DND-41 (cell line): ENCODE results near the gene PEMT.

Source experiments
- ATAC-seq: fragments of 200-7000 bp; cut with Tn5 transposase; 3 replicates; pipeline ENCODE4 v1.9.1; 2021; ENCODE audit warnings: low read depth; ENCODE audit not compliant: insufficient read depth
- DNase-seq: peaks from one replicate; pipeline ENCODE4 v3.0.0-alpha.2; 2020
- H2AFZ ChIP-seq: 2 replicates; pipeline ENCODE4 v1.6.0; 2012; ENCODE audit warnings: low read depth, low read length
- H3K27ac ChIP-seq: 2 replicates; pipeline ENCODE4 v1.5.1; 2012; ENCODE audit warnings: low read length, inconsistent platforms
- H3K27me3 ChIP-seq: fragments of 200-600 bp; sonication (generic); 2 replicates; pipeline ENCODE4 v1.6.0; 2012; ENCODE audit warnings: low read length, mild to moderate bottlenecking, inconsistent platforms; ENCODE audit not compliant: insufficient read depth, poor library complexity
- H3K36me3 ChIP-seq: 2 replicates; pipeline ENCODE4 v1.5.1; 2012; ENCODE audit warnings: low read length, inconsistent platforms; ENCODE audit not compliant: insufficient read depth
- H3K4me1 ChIP-seq: 2 replicates; pipeline ENCODE4 v1.5.1; 2012; ENCODE audit warnings: mild to moderate bottlenecking, low read length; ENCODE audit not compliant: insufficient read depth
- H3K4me2 ChIP-seq: 2 replicates; pipeline ENCODE4 v1.6.0; 2012; ENCODE audit warnings: mild to moderate bottlenecking, moderate library complexity, low read length, inconsistent platforms; ENCODE audit not compliant: insufficient read depth
- H3K4me3 ChIP-seq, 2 experiments: fragments of 200-600 bp in 1 of 2; shearing (Covaris generic) in 1 of 2; 2 replicates each; pipeline ENCODE4 v1.5.1; 2012 to 2016; ENCODE audit warnings: inconsistent platforms in 2 of 2, low read length in 2 of 2, mild to moderate bottlenecking in 2 of 2, low read depth in 1 of 2, moderate library complexity in 1 of 2
- H3K79me2 ChIP-seq: 2 replicates; pipeline ENCODE4 v1.6.0; 2012; ENCODE audit warnings: low read length, inconsistent platforms; ENCODE audit not compliant: insufficient read depth
- H3K9ac ChIP-seq: 2 replicates; pipeline ENCODE4 v1.6.0; 2012; ENCODE audit warnings: low read depth, mild to moderate bottlenecking, inconsistent platforms, low read length, moderate library complexity
- H3K9me3 ChIP-seq: 2 replicates; pipeline ENCODE4 v1.5.1; 2012; ENCODE audit warnings: low read length, moderate library complexity, mild to moderate bottlenecking, inconsistent platforms; ENCODE audit not compliant: insufficient read depth, severe bottlenecking
- H4K20me1 ChIP-seq: 2 replicates; pipeline ENCODE4 v1.6.0; 2012; ENCODE audit warnings: low read length; ENCODE audit not compliant: insufficient read depth
- CTCF ChIP-seq: IDR thresholded peaks from 2 replicates; pipeline ENCODE4 v1.5.1; 2012; ENCODE audit warnings: borderline replicate concordance, low read length, moderate library complexity, mild to moderate bottlenecking; ENCODE audit not compliant: poor library complexity, severe bottlenecking; ENCODE audit errors: extremely low read depth
- EZH2 ChIP-seq: IDR thresholded peaks from 3 replicates; pipeline ENCODE4 v1.6.1; 2012; ENCODE audit warnings: borderline replicate concordance, low read depth, mild to moderate bottlenecking, moderate library complexity, low read length, inconsistent platforms; ENCODE audit not compliant: severe bottlenecking

Gene PEMT

GRCh38 chr17:17623904-17624303 is 32.4 kb upstream of the PEMT start:
- ATAC-seq (no peak), DNase-seq (no peak)
- H3K9me3 ChIP-seq = no peaks in the 10 kb centered on the region

GRCh38 chr17:17621254-17621653 is 29.7 kb upstream of the PEMT start:
- Histone ChIP-seq H3K4me1 (no peaks in the 10 kb centered on the region), H3K4me2 (no peak overlapping the region), H3K9me3 (no peaks in the 10 kb centered on the region), H3K79me2 (no peaks in the 10 kb centered on the region), H4K20me1 (no peaks in the 10 kb centered on the region), H3K27ac (no peak overlapping the region), H3K9ac (no peak overlapping the region), H3K27me3 (no peaks in the 10 kb centered on the region), H2AFZ (no peak overlapping the region), H3K36me3 (no peaks in the 10 kb centered on the region), H3K4me3 (no peak overlapping the region)
- TF ChIP-seq CTCF = no peak
- no peak for TF ChIP-seq EZH2
- ATAC-seq (no peak), DNase-seq (no peak)

More at GRCh38 chr17:17623904-17624303, 32.4 kb upstream of the PEMT start:
- peaks cover 5% of the 10 kb centered on the region for H3K4me1 ChIP-seq
- H3K9ac ChIP-seq = no peak overlapping the region
- H3K4me2 ChIP-seq = no peak overlapping the region
- H4K20me1 ChIP-seq = no peaks in the 10 kb centered on the region
- H2AFZ ChIP-seq = no peak overlapping the region
- no peaks in the 10 kb centered on the region for H3K27me3 ChIP-seq
- TF ChIP-seq CTCF = no peak
- TF ChIP-seq EZH2 = no peak
- H3K4me3 ChIP-seq = no peak overlapping the region
- no peak overlapping the region for H3K27ac ChIP-seq
- no peaks in the 10 kb centered on the region for H3K79me2 ChIP-seq
- no peaks in the 10 kb centered on the region for H3K36me3 ChIP-seq

- H3K4me2 ChIP-seq = no peak overlapping the region
- no peak overlapping the region for H3K4me3 ChIP-seq
- no peaks in the 10 kb centered on the region for H3K79me2 ChIP-seq
- no peak overlapping the region for H3K27ac ChIP-seq
- H3K36me3 ChIP-seq = no peaks in the 10 kb centered on the region
- H3K9me3 ChIP-seq = no peaks in the 10 kb centered on the region
- no peaks in the 10 kb centered on the region for H4K20me1 ChIP-seq
- H3K9ac ChIP-seq = no peak overlapping the region
- no peaks in the 10 kb centered on the region for H3K4me1 ChIP-seq
- ATAC-seq (peak; percentile 99), DNase-seq (peak; percentile 77)
- TF ChIP-seq CTCF = peak; percentile 85
- no peak for TF ChIP-seq EZH2
- H2AFZ ChIP-seq = peak overlapping the region; percentile 46
- H3K27me3 ChIP-seq = no peaks in the 10 kb centered on the region
These were observed 22.2 kb upstream of the PEMT start for GRCh38 chr17:17613708-17614114.
